Activated B cell treated with CpG ODN at 0.5 μM for 24 hours (primary cell): ENCODE measurements around the gene OR8B4. TPM values are rescaled to one million over a fixed set of nuclear protein-coding genes. Genes with fewer than 3 reads are reported as not detected.

Source experiments
- ATAC-seq: fragments of 200-7000 bp; cut with Tn5 transposase; one replicate; pipeline ENCODE4 v1.10.0; 2021; ENCODE audit warnings: low read depth, mild to moderate bottlenecking, moderate library complexity
- CTCF ChIA-PET: fragments of 350-600 bp; sonication (Branson Sonifier 250); formaldehyde crosslinking; loops from one replicate; lab custom pipeline; 2021; ENCODE audit warnings: antibody characterized with exemption; lab: Charles Lee
- POLR2A ChIA-PET: fragments of 350-600 bp; sonication (Branson Sonifier 250); formaldehyde crosslinking; loops from one replicate; lab custom pipeline; 2021; ENCODE audit warnings: antibody characterized with exemption; lab: Charles Lee
- DNase-seq: peaks from one replicate; pipeline ENCODE4 v3.0.0; 2022
- H3K27ac Mint-ChIP-seq: one replicate; pipeline ENCODE4 v1.8.0; 2020; ENCODE audit warnings: mixed read lengths
- H3K27me3 Mint-ChIP-seq: one replicate; pipeline ENCODE4 v1.8.0; 2021; ENCODE audit warnings: mixed read lengths
- H3K36me3 Mint-ChIP-seq: one replicate; pipeline ENCODE4 v1.8.0; 2021; ENCODE audit warnings: low read depth, mixed read lengths
- H3K4me1 Mint-ChIP-seq: one replicate; pipeline ENCODE4 v1.8.0; 2021; ENCODE audit warnings: mixed read lengths
- H3K4me3 Mint-ChIP-seq: one replicate; pipeline ENCODE4 v1.8.0; 2020; ENCODE audit warnings: mild to moderate bottlenecking, mixed read lengths
- H3K9me3 Mint-ChIP-seq: one replicate; pipeline ENCODE4 v1.8.0; 2020; ENCODE audit warnings: mixed read lengths
- intact Hi-C: fragments of 100-400 bp; cut with micrococcal nuclease; formaldehyde crosslinking; loops from one replicate; pipeline ENCODE4 v1.15.1; 2024
- total RNA-seq: library from RNA; stranded (reverse); gene quantifications from 2 replicates; pipeline ENCODE4 v1.2.3, GENCODE V29; 2022
- TF ChIP-seq, protein P1 (sequence below): fragments of 200-600 bp; IDR thresholded peaks from one replicate; pipeline ENCODE4 v1.8.0; 2022; ENCODE audit warnings: antibody characterized with exemption, mild to moderate bottlenecking

The OR8B4 gene, protein sequence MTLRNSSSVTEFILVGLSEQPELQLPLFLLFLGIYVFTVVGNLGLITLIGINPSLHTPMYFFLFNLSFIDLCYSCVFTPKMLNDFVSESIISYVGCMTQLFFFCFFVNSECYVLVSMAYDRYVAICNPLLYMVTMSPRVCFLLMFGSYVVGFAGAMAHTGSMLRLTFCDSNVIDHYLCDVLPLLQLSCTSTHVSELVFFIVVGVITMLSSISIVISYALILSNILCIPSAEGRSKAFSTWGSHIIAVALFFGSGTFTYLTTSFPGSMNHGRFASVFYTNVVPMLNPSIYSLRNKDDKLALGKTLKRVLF
- not detected in 2 replicates for total RNA-seq

- intact Hi-C loops = loop anchor here (10.0 kb wide), 1 partner anchor 1030 kb away; no protein-coding TSS in a partner anchor
- H3K4me3 Mint-ChIP-seq = no peak within 1 kb of the TSS
- no peaks in the 10 kb centered on the region for H3K36me3 Mint-ChIP-seq
- ATAC-seq = no peak
- H3K4me1 Mint-ChIP-seq = no peaks in the 10 kb centered on the region
- no peak for DNase-seq
- CTCF ChIA-PET = no interaction called here
- H3K9me3 Mint-ChIP-seq = peaks cover 3% of the 10 kb centered on the region
- TF ChIP-seq, protein P1, sequence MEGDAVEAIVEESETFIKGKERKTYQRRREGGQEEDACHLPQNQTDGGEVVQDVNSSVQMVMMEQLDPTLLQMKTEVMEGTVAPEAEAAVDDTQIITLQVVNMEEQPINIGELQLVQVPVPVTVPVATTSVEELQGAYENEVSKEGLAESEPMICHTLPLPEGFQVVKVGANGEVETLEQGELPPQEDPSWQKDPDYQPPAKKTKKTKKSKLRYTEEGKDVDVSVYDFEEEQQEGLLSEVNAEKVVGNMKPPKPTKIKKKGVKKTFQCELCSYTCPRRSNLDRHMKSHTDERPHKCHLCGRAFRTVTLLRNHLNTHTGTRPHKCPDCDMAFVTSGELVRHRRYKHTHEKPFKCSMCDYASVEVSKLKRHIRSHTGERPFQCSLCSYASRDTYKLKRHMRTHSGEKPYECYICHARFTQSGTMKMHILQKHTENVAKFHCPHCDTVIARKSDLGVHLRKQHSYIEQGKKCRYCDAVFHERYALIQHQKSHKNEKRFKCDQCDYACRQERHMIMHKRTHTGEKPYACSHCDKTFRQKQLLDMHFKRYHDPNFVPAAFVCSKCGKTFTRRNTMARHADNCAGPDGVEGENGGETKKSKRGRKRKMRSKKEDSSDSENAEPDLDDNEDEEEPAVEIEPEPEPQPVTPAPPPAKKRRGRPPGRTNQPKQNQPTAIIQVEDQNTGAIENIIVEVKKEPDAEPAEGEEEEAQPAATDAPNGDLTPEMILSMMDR = no peak
- POLR2A ChIA-PET = no interaction called here
- no peak within 1 kb of the TSS for H3K27ac Mint-ChIP-seq
- peaks cover 21% of the 10 kb centered on the region for H3K27me3 Mint-ChIP-seq
Observed at GRCh38 chr11:124424384-124424921, at the start of gene OR8B4. Gene OR8B4, minus strand, starts transcription at chr11:124424871. Its CDS starts 0 bp downstream, at chr11:124424871.

DNA sequence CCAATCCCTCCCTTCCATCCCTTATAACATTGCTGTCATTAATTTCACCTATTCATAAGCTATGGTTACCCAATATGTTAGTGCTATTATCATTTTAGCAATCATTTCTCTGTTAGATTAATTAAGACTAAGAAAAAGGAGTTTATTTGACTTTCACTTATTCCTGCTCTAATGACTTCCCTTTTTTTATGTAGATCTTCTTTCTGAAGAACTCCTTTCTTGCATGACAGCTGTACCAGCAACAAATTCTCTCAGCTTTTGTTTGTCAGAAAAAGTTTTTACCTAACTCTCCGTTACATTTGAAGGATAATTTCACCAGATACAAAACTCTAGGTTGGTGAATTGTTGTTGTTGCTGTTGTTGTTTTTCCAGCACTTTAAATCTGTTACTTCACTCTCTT is 49.4 kb upstream of the OR8B4 start:
- DNase-seq (no peak), ATAC-seq (no peak)
- peaks cover 4% of the 10 kb centered on the region for H3K27me3 Mint-ChIP-seq
- ChIA-PET POLR2A (no interaction called here), CTCF (no interaction called here)
- no peak overlapping the region for H3K4me3 Mint-ChIP-seq
- no peak overlapping the region for H3K27ac Mint-ChIP-seq
- no peaks in the 10 kb centered on the region for H3K4me1 Mint-ChIP-seq
- TF ChIP-seq, protein P1 = no peak
- intact Hi-C loops = no loop called here
- no peaks in the 10 kb centered on the region for H3K36me3 Mint-ChIP-seq
- no peaks in the 10 kb centered on the region for H3K9me3 Mint-ChIP-seq

- DNase-seq (no peak), ATAC-seq (no peak)
- H3K4me1 Mint-ChIP-seq = no peaks in the 10 kb centered on the region
- no peaks in the 10 kb centered on the region for H3K36me3 Mint-ChIP-seq
- peaks cover 4% of the 10 kb centered on the region for H3K27me3 Mint-ChIP-seq
- intact Hi-C loops = no loop called here
- H3K4me3 Mint-ChIP-seq = no peak overlapping the region
- TF ChIP-seq, protein P1 = no peak
- no peaks in the 10 kb centered on the region for H3K9me3 Mint-ChIP-seq
- H3K27ac Mint-ChIP-seq = no peak overlapping the region
- ChIA-PET CTCF (no interaction called here), POLR2A (no interaction called here)
Observed at GRCh38 chr11:124473476-124473875, 48.8 kb upstream of the OR8B4 start.

DNA sequence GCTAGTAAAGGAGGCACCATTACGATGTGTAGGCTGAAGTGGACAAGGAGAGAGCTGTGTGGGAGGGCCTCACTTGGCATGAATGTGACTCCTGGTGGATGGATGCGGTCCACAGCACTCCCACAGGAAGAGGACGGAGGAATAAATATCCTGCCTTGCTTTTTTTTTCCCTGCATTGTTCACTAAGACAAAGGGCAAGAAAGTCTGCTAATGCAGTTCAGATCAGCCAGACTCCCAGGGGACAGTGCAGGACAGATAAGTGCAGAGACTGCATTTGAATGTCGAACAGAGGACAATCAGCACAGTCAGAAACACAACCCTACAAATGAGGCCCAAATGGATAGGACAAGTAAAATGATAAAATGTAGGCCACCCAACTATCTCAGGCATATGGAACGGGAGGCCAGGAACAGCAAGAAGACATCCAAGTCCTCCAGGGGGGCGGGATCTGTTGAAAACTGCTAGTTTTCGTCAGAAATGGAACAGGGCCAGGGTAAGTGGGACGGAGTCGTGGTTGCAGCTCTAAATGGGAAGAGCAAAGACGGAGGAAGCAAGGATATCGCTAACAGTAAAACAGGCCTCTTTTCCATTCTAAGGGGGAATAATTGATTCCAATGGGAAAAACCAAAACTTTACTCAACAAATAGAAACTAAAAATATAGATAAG is 46.0 kb upstream of the OR8B4 start:
- POLR2A ChIA-PET = no interaction called here
- intact Hi-C loops = no loop called here
- ATAC-seq (no peak), DNase-seq (no peak)
- Mint-ChIP-seq H3K4me3 (no peak overlapping the region), H3K9me3 (no peaks in the 10 kb centered on the region), H3K36me3 (no peaks in the 10 kb centered on the region), H3K27me3 (peaks cover 4% of the 10 kb centered on the region), H3K27ac (no peak overlapping the region), H3K4me1 (no peaks in the 10 kb centered on the region)
- CTCF ChIA-PET = no interaction called here
- TF ChIP-seq, protein P1 = no peak

DNA sequence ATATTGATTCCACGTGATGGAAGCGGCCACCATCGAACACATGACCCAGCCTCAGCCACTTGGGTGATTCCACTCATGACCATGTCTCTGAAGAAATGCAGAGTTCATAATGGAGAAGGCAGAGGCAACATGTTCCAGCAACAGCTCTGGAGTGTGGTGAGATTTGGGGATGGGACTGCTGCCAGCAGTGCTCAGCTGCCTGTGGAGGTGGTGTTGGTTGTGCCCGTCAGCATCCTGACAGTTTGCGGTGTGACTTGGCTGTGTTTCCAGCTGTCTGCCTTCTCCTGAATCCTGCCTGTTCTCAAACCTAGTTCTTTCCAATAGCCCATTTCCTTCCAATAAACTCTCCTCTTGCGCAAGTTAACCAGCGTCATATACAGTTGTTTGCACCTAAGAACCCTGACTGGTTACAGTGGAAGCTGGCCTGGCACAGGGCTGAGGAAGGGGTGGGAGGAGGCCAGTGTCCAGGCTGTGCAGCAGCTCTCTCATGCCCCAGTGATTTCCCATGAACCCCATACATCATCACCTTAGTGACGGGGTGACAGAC is 42.8 kb upstream of the OR8B4 start:
- ChIA-PET CTCF (no interaction called here), POLR2A (no interaction called here)
- H3K36me3 Mint-ChIP-seq = no peaks in the 10 kb centered on the region
- no peaks in the 10 kb centered on the region for H3K9me3 Mint-ChIP-seq
- no peak overlapping the region for H3K4me3 Mint-ChIP-seq
- ATAC-seq (no peak), DNase-seq (no peak)
- H3K27me3 Mint-ChIP-seq = peaks cover 3% of the 10 kb centered on the region
- TF ChIP-seq, protein P1 = no peak
- H3K4me1 Mint-ChIP-seq = no peaks in the 10 kb centered on the region
- H3K27ac Mint-ChIP-seq = no peak overlapping the region
- intact Hi-C loops = no loop called here
